SK-N-SH (cell line): ENCODE measurements around the gene PECR. TPM values are rescaled to one million over a fixed set of nuclear protein-coding genes. Genes with fewer than 3 reads are reported as not detected.

Source experiments
- CTCF ChIA-PET: fragments of 300-600, 350-600 bp; formaldehyde crosslinking; extraction: SDS; loops from one replicate; lab custom pipeline; 2021; lab: Yijun Ruan, JAX
- POLR2A ChIA-PET: fragments of 350-600 bp; sonication (Branson Sonifier 250); formaldehyde crosslinking; extraction: SDS; loops from one replicate; lab custom pipeline; 2020; ENCODE audit warnings: antibody characterized with exemption, inconsistent platforms; lab: Yijun Ruan, JAX
- DNase-seq: peaks from one replicate; pipeline ENCODE4 v3.0.0; 2012
- H2AFZ ChIP-seq: fragments of 200-600 bp; sonication (generic); 2 replicates; pipeline ENCODE4 v1.8.1; 2016; ENCODE audit warnings: antibody characterized with exemption, mild to moderate bottlenecking, low read depth
- H3F3A ChIP-seq: fragments of 200-600 bp; sonication (generic); replicated peaks from 2 replicates; pipeline ENCODE3; 2016; ENCODE audit warnings: antibody characterized with exemption, mild to moderate bottlenecking; ENCODE audit not compliant: insufficient read depth
- H3K27ac ChIP-seq, 2 experiments: fragments of 200-500 bp in 1 of 2; fragments of 200-600 bp in 1 of 2; sonication (Bioruptor generic) in 1 of 2; sonication (generic), shearing (Covaris generic) in 1 of 2; 2 replicates each; pipeline versions ENCODE4 v1.5.1 to v1.6.1; 2014 to 2016; ENCODE audit warnings: low read depth in 2 of 2, inconsistent platforms in 1 of 2, low read length in 1 of 2, mild to moderate bottlenecking in 1 of 2, mixed read lengths in 1 of 2
- H3K27me3 ChIP-seq: fragments of 200-600 bp; sonication (generic), shearing (Covaris generic); 2 replicates; pipeline ENCODE4 v1.6.1; 2016; ENCODE audit warnings: mixed run types; ENCODE audit not compliant: insufficient read depth
- H3K36me3 ChIP-seq, 2 experiments: fragments of 200-500 bp in 1 of 2; fragments of 200-600 bp in 1 of 2; sonication (Bioruptor generic) in 1 of 2; sonication (generic) in 1 of 2; replicated peaks in 1 of 2; 2 replicates each; pipeline versions ENCODE3 to v1.5.1; 2014 to 2016; ENCODE audit warnings: low read length in 1 of 2, mild to moderate bottlenecking in 1 of 2; ENCODE audit not compliant: insufficient read depth in 2 of 2, control insufficient read depth in 1 of 2
- H3K4me1 ChIP-seq, 2 experiments: fragments of 200-500 bp in 1 of 2; fragments of 200-600 bp in 1 of 2; sonication (Bioruptor generic) in 1 of 2; sonication (generic), shearing (Covaris generic) in 1 of 2; 2 replicates each; pipeline versions ENCODE4 v1.5.1 to v1.6.1; 2014 to 2016; ENCODE audit warnings: low read depth in 1 of 2, low read length in 1 of 2, mixed run types in 1 of 2; ENCODE audit not compliant: insufficient read depth in 2 of 2, control insufficient read depth in 1 of 2
- H3K4me2 ChIP-seq: fragments of 200-600 bp; sonication (generic), shearing (Covaris generic); 2 replicates; pipeline ENCODE4 v1.6.1; 2017; ENCODE audit warnings: mixed run types
- H3K4me3 ChIP-seq, 2 experiments: fragments of 200-500 bp in 1 of 2; fragments of 200-600 bp in 1 of 2; sonication (Bioruptor generic) in 1 of 2; sonication (generic), shearing (Covaris generic) in 1 of 2; 2 replicates each; pipeline versions ENCODE4 v1.5.1 to v1.8.1; 2014 to 2016; ENCODE audit warnings: low read depth in 2 of 2, inconsistent platforms in 1 of 2, low read length in 1 of 2, mild to moderate bottlenecking in 1 of 2, mixed read lengths in 1 of 2, moderate library complexity in 1 of 2
- H3K79me2 ChIP-seq: fragments of 200-600 bp; sonication (generic); 2 replicates; pipeline ENCODE4 v1.8.1; 2017; ENCODE audit warnings: mild to moderate bottlenecking; ENCODE audit not compliant: insufficient read depth
- H3K9ac ChIP-seq: fragments of 200-600 bp; sonication (generic); 2 replicates; pipeline ENCODE4 v1.6.1; 2017; ENCODE audit warnings: mixed run types
- H3K9me2 ChIP-seq: fragments of 200-600 bp; sonication (generic); 2 replicates; pipeline ENCODE4 v1.6.1; 2017; ENCODE audit warnings: mixed run types
- H3K9me3 ChIP-seq: fragments of 200-600 bp; sonication (generic); 2 replicates; pipeline ENCODE4 v1.6.1; 2017; ENCODE audit warnings: mixed run types, mild to moderate bottlenecking, moderate library complexity
- H4K20me1 ChIP-seq: fragments of 200-600 bp; sonication (generic); 2 replicates; pipeline ENCODE4 v1.6.1; 2017; ENCODE audit warnings: mild to moderate bottlenecking, mixed run types; ENCODE audit not compliant: insufficient read depth
- CTCF ChIP-seq: fragments of 200-600 bp; sonication (generic); IDR thresholded peaks from 2 replicates; pipeline ENCODE4 v1.6.1; 2017; ENCODE audit warnings: antibody characterized with exemption, mild to moderate bottlenecking, moderate library complexity
- ELF1 ChIP-seq: IDR thresholded peaks from 2 replicates; pipeline ENCODE4 v1.4.0; 2012
- EP300 ChIP-seq, 2 experiments: IDR thresholded peaks; 2 replicates each; pipeline versions ENCODE4 v1.4.0 to v1.6.1; 2012; ENCODE audit warnings: borderline replicate concordance in 1 of 2, low read depth in 1 of 2, low read length in 1 of 2
- EZH2phosphoT487 ChIP-seq: fragments of 200-600 bp; sonication (generic); IDR thresholded peaks from 2 replicates; pipeline ENCODE4 v1.6.1; 2017; ENCODE audit warnings: low read depth, mixed run types, mild to moderate bottlenecking, antibody characterized with exemption, moderate library complexity, borderline replicate concordance
- FOXJ3 ChIP-seq: sonication (generic); formaldehyde crosslinking; IDR thresholded peaks from 2 replicates; pipeline ENCODE4 v1.5.1; 2020; ENCODE audit warnings: mild to moderate bottlenecking, missing genetic modification reagents
- FOXM1 ChIP-seq: IDR thresholded peaks from 2 replicates; pipeline ENCODE4 v1.4.0; 2012; ENCODE audit warnings: low read depth, mild to moderate bottlenecking
- GABPA ChIP-seq: IDR thresholded peaks from 2 replicates; pipeline ENCODE4 v1.4.0; 2012; ENCODE audit warnings: low read depth, mild to moderate bottlenecking
- MAX ChIP-seq: IDR thresholded peaks from 2 replicates; pipeline ENCODE4 v1.4.0; 2012; ENCODE audit warnings: low read depth
- MXI1 ChIP-seq: IDR thresholded peaks from 2 replicates; pipeline ENCODE4 v1.6.1; 2012; ENCODE audit warnings: mild to moderate bottlenecking, low read depth, low read length, improper control_type of control experiment
- RAD21 ChIP-seq: IDR thresholded peaks from 2 replicates; pipeline ENCODE4 v1.6.1; 2012; ENCODE audit warnings: mild to moderate bottlenecking, low read length
- REST ChIP-seq: IDR thresholded peaks from 2 replicates; pipeline ENCODE4 v1.6.1; 2012; ENCODE audit warnings: mild to moderate bottlenecking, low read depth, low read length, moderate library complexity
- RXRA ChIP-seq: IDR thresholded peaks from 2 replicates; pipeline ENCODE4 v1.4.0; 2012; ENCODE audit warnings: low read depth, mild to moderate bottlenecking, borderline replicate concordance
- SMC3 ChIP-seq: IDR thresholded peaks from 2 replicates; pipeline ENCODE4 v1.6.1; 2012; ENCODE audit warnings: low read depth, low read length, improper control_type of control experiment
- TCF12 ChIP-seq: IDR thresholded peaks from 2 replicates; pipeline ENCODE4 v1.4.0; 2012
- USF2 ChIP-seq: fragments of 150-350 bp; IDR thresholded peaks from 2 replicates; pipeline ENCODE4 v1.6.1; 2017; ENCODE audit warnings: antibody characterized with exemption, low read length, low read depth, borderline replicate concordance
- YY1 ChIP-seq: IDR thresholded peaks from 2 replicates; pipeline ENCODE4 v1.4.0; 2012; ENCODE audit warnings: low read depth, mild to moderate bottlenecking
- WGBS: methylation state at CpG from one replicate; pipeline ENCODE4 v1.1.6; 2017; ENCODE audit warnings: low lambda C conversion rate; 5-methylcytosine and 5-hydroxymethylcytosine counted together
- polyA plus RNA-seq, 3 experiments: library from polyadenylated mRNA; depleted of rRNA; stranded (reverse); fragments of >200 nt; gene quantifications; 2 replicates each; pipeline ENCODE4 v1.2.3, GENCODE V29; 2012

The PECR gene
- polyA plus RNA-seq, 1 of the 3 experiments (the other 2 are of a cell fraction) = 18.6 TPM

GRCh38 chr2:216066230-216066629, 15.4 kb downstream of the PECR start:
- Histone ChIP-seq H3K4me1 (peaks cover 0 to 4% of the 10 kb centered on the region in 2 experiments; a peak in 1 of 4 replicates), H3K36me3 (peaks cover 12 to 13% of the 10 kb centered on the region in 2 experiments), H3K9me2 (no peaks in the 10 kb centered on the region), H3K4me3 (no peak overlapping the region), H3K27me3 (no peaks in the 10 kb centered on the region), H4K20me1 (no peaks in the 10 kb centered on the region), H3K9ac (no peak overlapping the region), H3F3A (no peaks in the 10 kb centered on the region), H3K9me3 (no peaks in the 10 kb centered on the region), H3K79me2 (no peaks in the 10 kb centered on the region), H3K4me2 (no peak overlapping the region), H3K27ac (peak overlapping the region in 1 of 2 experiments; percentile 15; a peak in 1 of 4 replicates), H2AFZ (no peak overlapping the region)
- ChIA-PET POLR2A (no interaction called here), CTCF (interaction anchor here (1.2 to 1.6 kb wide), 2 partner anchors 15 to 32 kb away, joined by 4 to 5 read pairs; partner anchors contain the start of genes PECR and TMEM169)
- no peak for DNase-seq
- WGBS = 39% methylated on average over 5 of the region's 5 CpGs
- TF ChIP-seq TCF12 (peak; percentile 39), EZH2phosphoT487 (no peak), EP300 (IDR thresholded peaks at IDR 0.05; ENCODE audit: borderline replicate concordance in 1 of 2, low read depth in 1 of 2, low read length in 1 of 2) (0 out of 4 replicates have a peak, but pooled peaks of 1 of the 2 experiments have one; percentile 6)

GRCh38 chr2:216064665-216065064, 16.9 kb downstream of the PECR start:
- Histone ChIP-seq H4K20me1 (no peaks in the 10 kb centered on the region), H3K4me3 (no peak overlapping the region), H3K9ac (no peak overlapping the region), H3K4me1 (no peaks in the 10 kb centered on the region), H3K79me2 (no peaks in the 10 kb centered on the region), H3K9me2 (no peaks in the 10 kb centered on the region), H3K4me2 (no peak overlapping the region), H3K27me3 (no peaks in the 10 kb centered on the region), H3F3A (no peaks in the 10 kb centered on the region), H3K9me3 (no peaks in the 10 kb centered on the region), H3K36me3 (peaks cover 13% of the 10 kb centered on the region in 2 experiments), H2AFZ (no peak overlapping the region), H3K27ac (no peak overlapping the region)
- no peak for DNase-seq
- TF ChIP-seq MXI1 (no peak), GABPA (no peak), EP300 (IDR thresholded peaks at IDR 0.05; ENCODE audit: borderline replicate concordance in 1 of 2, low read depth in 1 of 2, low read length in 1 of 2) (no peak), REST (no peak), SMC3 (no peak), FOXM1 (no peak), FOXJ3 (CRISPR knock-in tag) (no peak), RAD21 (no peak), EZH2phosphoT487 (no peak), USF2 (no peak), MAX (no peak), YY1 (no peak), ELF1 (no peak), RXRA (no peak), CTCF (no peak)
- ChIA-PET CTCF (interaction anchor here (0.9 to 1.2 kb wide), 5 partner anchors 11 to 85 kb away, joined by 3 to 5 read pairs (median 4); partner anchors contain the start of genes PECR and TMEM169), POLR2A (no interaction called here)
- WGBS = 93% methylated on average over 1 of the region's 1 CpG
